Measurements from ENCODE around the gene GALNT14.
A peak's percentile ranks its signal among the peaks of the same experiment; 100 is the strongest.
"Not testable (repeated sequence)": the region's sequence is repeated elsewhere in the genome, so short reads cannot be mapped to it uniquely, and the experiment has no call there.

GALNT14 gene, protein sequence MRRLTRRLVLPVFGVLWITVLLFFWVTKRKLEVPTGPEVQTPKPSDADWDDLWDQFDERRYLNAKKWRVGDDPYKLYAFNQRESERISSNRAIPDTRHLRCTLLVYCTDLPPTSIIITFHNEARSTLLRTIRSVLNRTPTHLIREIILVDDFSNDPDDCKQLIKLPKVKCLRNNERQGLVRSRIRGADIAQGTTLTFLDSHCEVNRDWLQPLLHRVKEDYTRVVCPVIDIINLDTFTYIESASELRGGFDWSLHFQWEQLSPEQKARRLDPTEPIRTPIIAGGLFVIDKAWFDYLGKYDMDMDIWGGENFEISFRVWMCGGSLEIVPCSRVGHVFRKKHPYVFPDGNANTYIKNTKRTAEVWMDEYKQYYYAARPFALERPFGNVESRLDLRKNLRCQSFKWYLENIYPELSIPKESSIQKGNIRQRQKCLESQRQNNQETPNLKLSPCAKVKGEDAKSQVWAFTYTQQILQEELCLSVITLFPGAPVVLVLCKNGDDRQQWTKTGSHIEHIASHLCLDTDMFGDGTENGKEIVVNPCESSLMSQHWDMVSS

DNA sequence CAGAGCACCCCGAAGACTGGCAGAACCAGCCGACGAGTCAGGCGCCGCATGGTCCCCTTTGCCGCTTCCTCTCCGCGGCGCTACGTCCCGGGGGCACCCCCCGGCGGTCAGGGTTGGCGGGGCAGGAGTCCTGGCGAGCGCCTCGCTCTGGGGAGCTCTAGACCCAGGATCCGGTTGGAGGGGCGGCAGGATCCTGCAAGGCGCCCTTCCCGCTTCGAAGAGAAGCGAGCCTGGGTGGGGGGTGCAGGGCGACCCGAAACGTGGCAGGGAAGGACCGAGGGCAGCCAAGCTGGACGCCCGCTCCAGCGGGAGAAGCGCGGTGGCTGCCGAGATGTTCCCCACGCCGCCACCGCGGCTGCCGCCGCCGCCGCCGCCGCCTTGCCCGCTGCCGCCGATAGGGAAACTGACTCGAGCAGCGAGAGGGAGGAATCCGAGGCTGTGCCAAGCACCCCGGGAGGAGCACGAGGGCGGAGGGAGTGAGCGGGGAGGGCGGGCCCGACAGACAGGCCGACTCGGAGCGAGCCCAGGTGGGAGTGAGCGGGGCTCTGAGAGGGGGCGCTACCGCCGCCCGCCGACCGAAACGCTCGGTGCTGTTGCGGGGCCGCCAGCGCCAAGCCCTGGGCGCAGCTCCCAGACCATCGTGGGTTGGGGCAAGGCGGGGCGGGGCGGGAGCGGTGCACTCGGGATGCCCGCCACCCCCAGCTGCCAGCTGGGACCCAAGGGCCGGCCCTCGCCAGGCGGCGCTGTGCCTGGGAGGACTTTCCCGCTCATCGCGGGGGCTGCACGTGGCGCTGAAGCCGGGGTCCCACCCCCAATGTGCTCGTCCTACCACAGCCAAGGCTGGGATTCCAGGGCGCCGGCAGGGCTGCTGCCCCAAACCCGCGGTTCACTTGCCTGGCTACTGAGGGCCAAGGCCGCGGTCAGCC is at the start of gene GALNT14:
Gene GALNT14, minus strand, starts transcription at position 404 of the 926 bp plus-strand sequence. Its CDS starts 354 bp downstream, at position 50.
- no peak for DNase-seq (ENCODE audit: low spot score)

DNA sequence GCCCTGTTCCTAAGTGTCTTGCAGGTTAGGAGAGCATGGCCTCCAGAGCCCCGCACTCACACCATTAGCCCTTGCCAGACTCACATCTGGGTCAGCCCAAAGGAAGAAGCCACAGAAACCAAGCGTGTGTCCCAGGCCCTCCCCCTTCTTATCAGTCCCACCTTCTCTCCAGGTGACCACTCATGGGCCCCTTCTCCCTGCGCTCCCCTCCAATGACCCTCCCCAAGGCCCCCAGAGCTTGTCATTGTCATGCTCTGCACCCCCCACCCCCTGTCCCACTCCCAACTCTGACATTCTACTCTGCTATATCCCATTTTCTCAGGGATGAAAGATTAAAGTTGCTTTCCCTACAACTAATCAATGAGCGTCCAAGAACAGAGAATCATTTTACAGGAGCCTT is 48.9 kb upstream of the GALNT14 start:
- DNase-seq (ENCODE audit: low spot score): no peak

- DNase-seq (ENCODE audit: low spot score): not testable (repeated sequence)
Measured at GRCh38 chr2:31183973-31184372, 45.7 kb upstream of the GALNT14 start.

DNA sequence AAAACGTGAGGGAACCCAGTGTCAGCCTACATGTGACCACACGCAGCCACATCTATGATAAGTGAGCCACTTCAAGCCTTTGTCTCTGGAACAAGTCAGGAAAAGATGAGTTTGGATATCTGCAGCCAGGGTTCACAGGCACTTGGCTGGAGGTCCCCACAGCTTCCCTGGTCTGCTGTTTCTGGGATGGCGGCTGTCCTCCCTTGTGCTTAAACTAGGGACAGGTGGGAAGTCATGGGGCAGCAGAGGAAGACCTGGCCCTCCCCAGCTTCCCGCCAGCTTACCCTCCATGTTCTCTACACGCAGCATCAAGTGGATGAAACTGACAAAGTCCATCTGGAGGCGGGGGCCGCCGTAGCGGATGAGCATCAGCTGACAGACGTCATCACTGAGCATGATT is 38.5 kb upstream of the GALNT14 start:
- DNase-seq (ENCODE audit: low spot score): no peak

GRCh38 chr2:31171142-31171541 is 32.9 kb upstream of the GALNT14 start:
- no peak for DNase-seq (ENCODE audit: low spot score)

DNA sequence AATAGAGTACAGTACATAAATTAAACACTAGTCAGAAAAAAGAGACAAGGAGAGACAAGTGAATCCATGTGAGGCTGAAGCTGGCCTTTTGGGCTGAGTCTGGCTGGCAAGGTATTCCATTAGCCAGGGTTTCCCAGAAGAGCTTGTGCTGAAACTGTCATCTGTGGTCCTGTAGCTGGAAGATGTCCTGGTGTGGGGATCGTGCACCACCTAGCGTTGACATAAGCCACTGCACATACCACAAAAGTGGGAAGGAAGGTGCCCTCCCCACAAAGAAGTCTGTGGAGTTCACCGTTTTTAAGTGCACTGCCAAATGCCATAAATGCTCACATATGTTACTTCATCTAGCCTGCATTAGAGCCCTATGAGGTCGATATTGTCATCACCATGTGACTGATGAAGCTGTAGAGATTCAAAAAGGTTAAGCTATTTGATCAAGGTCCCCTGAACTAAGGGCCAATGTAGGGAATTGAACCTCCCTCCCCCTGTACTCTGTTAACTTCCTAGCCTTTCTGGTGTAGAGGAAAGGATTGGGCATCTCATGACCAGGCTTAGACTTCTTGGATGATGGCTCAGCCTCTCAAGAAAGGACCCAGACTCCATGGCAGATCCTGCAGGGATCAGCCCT is 31.9 kb upstream of the GALNT14 start:
- DNase-seq (ENCODE audit: low spot score): peak; percentile 66

DNA sequence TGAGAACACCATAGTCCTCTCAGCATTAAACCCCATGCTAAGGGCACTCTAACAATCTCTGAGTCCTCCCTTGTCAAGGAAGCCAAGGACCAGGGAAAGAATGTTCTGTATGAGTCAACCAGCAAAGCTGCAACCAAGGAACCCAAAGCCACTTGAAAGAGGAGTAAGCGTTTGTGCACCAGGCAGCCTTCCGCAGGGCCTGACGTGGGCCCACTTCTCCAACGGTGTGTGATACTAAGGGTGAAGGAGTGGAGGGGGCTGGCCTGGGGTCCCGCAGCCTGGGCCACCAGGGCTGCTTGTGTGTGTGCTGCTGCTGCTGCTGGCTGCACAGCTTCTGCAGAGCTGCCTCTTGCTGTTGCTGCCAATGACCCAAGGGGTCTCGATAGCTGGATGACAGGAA is 30.1 kb upstream of the GALNT14 start:
- no peak for DNase-seq (ENCODE audit: low spot score)

GRCh38 chr2:31166925-31167324 is 28.7 kb upstream of the GALNT14 start:
- no peak for DNase-seq (ENCODE audit: low spot score)

GRCh38 chr2:31163011-31163539 is 24.8 kb upstream of the GALNT14 start:
- DNase-seq (ENCODE audit: low spot score): no peak

DNA sequence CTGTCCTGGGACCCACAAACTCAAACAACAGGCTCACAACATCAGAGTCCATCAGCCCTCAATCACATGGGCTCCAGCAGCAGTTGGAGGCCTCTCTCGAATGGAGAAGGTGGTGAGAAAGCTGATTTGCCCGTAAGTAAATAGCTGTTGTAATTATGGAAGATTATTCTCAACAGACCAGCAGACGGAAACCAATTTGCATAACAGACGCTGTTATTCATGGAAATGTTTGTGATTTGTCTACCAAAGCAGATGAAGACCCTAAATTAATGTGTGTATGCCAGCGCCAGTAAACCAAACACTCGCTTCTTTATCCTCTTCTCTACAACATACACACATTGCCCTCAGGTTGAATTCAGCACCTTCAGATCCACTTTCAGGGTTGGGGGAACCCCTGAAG is 23.4 kb upstream of the GALNT14 start:
- DNase-seq (ENCODE audit: low spot score): no peak

GRCh38 chr2:31151501-31151900 is 13.3 kb upstream of the GALNT14 start:
- DNase-seq (ENCODE audit: low spot score): no peak

- no peak for DNase-seq (ENCODE audit: low spot score)
Measured at GRCh38 chr2:31150120-31150670, 12.0 kb upstream of the GALNT14 start.

DNA sequence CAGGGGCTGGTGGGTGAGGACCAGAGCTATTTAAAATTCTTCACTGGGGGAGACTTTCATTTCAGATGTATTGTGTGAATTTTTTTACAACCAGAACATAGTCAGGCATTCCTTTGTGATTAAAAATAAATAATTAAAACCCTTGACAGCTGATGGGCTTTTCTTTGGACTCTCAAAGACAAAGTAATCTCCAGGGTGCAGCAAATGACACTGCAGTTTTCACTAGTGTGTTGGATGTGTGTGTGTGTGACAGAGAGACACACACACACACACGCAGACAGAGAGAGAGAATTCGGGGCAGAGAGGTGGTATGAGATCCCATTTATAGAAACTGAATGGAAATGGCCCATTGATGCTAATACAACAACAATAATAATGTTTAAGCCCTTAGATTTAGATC is 10.3 kb upstream of the GALNT14 start:
- DNase-seq (ENCODE audit: low spot score): no peak

DNA sequence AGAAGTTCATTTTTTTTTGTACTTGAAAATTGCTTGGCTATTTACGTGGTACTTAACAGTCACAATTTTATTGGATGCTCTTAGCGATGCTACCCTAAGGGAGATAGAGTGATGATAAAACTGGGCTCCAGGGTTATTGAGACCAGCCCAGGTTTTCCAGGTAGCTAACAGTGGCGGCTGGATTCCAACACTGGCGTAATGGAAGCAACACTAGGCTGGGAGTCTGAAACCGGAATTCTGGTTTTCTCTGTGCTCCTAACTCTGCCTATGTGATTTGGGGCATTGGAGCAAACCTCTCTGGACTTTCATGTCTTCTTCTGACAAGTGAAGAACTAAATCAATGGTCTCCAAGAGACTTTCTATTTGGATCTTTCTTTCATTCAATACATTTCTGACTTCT is 9.4 kb upstream of the GALNT14 start:
- DNase-seq (ENCODE audit: low spot score): no peak

GRCh38 chr2:31142110-31142509 is 3.9 kb upstream of the GALNT14 start:
- no peak for DNase-seq (ENCODE audit: low spot score)

DNA sequence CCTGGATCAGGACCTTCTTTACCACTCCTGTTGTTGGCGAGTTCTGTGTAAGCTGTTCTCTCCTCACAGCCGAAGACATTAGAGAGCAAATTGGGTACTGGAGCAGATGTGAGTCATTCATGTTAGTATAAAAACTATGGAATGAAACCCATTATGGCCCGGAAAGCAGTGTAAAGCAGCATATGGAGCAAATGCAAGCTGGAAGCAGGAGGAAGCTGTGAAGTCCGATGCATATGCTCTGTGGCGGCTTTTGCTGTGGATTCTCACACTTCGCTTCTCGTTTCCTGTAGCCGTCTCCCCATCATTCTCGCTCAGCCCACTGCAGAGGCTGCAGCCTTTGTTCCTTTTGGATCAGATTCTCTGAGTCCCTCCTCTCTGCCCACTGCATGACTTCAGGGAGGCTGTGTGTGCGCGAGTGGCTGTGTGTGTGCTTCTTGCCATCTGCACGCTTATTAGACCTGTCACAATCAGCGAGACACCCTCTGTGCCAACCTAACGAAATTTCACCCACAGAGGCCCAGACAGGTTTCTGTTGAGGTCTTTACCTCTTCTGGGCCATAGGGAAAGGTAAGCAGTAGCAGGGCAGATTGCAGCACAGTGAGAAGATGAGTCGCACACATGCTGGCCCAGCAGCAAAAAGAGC is 3.3 kb upstream of the GALNT14 start:
- no peak for DNase-seq (ENCODE audit: low spot score)

- no peak for DNase-seq (ENCODE audit: low spot score)
Measured at GRCh38 chr2:31140151-31140550, 1.9 kb upstream of the GALNT14 start.

- no peak for DNase-seq (ENCODE audit: low spot score)
Measured at GRCh38 chr2:31139671-31140070, 1.4 kb upstream of the GALNT14 start.

- DNase-seq (ENCODE audit: low spot score): no peak
Measured at GRCh38 chr2:31137211-31138036, 816 bp downstream of the GALNT14 start.

DNA sequence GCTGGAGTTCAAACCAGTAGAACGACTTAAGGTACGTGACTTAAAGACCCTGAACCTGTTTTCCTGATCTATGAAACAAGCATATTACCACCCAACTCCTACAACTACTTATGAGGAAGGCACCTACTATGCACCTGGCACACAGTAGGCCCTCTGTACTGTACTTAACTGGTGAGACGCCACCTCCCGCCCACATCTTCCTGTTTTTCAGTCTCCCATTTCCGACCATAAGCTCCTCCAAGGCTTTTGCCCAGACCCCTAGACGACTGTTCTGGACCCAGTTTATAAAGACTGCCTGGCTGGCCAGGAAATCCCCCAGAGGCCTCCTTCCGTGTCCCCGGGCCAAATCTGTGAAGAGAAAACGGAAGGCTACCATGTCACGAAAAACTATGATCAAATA is 1.5 kb downstream of the GALNT14 start:
- no peak for DNase-seq (ENCODE audit: low spot score)
